Lower lobe of right lung (tissue), 2 donors: ENCODE data around the gene TNFRSF1A. TPM values are rescaled to one million over a fixed set of nuclear protein-coding genes. Genes with fewer than 3 reads are reported as not detected.
A peak's percentile ranks its signal among the peaks of the same experiment; 100 is the strongest.

Experiments used
- ATAC-seq, 2 donors: fragments of 200-7000 bp; cut with Tn5 transposase; one replicate each; pipeline ENCODE4 v1.9.1; 2020 to 2022; ENCODE audit warnings: mild to moderate bottlenecking in 2 of 2, moderate library complexity in 2 of 2
- DNase-seq: peaks from one replicate; pipeline ENCODE4 v3.0.0-alpha.2; 2020
- H3K27ac ChIP-seq: fragments of 200-600 bp; one replicate; pipeline ENCODE4 v1.8.0; 2022
- H3K27me3 ChIP-seq: fragments of 200-600 bp; one replicate; pipeline ENCODE4 v1.8.0; 2022; ENCODE audit warnings: low read depth
- H3K36me3 ChIP-seq: fragments of 200-600 bp; one replicate; pipeline ENCODE4 v1.8.0; 2022; ENCODE audit warnings: mild to moderate bottlenecking
- H3K4me1 ChIP-seq: fragments of 200-600 bp; one replicate; pipeline ENCODE4 v1.8.0; 2022
- H3K4me3 ChIP-seq: fragments of 200-600 bp; one replicate; pipeline ENCODE4 v1.8.0; 2022; ENCODE audit warnings: mild to moderate bottlenecking
- H3K9me3 ChIP-seq: fragments of 200-600 bp; one replicate; pipeline ENCODE4 v1.8.0; 2022
- CTCF ChIP-seq: fragments of 200-600 bp; IDR thresholded peaks from one replicate; pipeline ENCODE4 v1.8.0; 2022; ENCODE audit warnings: antibody characterized with exemption, mild to moderate bottlenecking
- intact Hi-C: fragments of 100-400 bp; cut with DNase I; formaldehyde crosslinking; loops from one replicate; pipeline ENCODE4 v1.11.0; 2022
- total RNA-seq: library from RNA; stranded (reverse); fragmentation: NEBNext Ultra II Directional; extraction: Animal tissue kit (Norgen Biotek cat#: 25700); gene quantifications from one replicate; pipeline ENCODE4 v1.2.1, GENCODE V29; 2021
- donor health status: DM: no; HTN: yes; CAD: no; lungs with severe emphysema.

The TNFRSF1A gene
- total RNA-seq, 1 donor from 2014 or later: 165 TPM

GRCh38 chr12:6376079-6376869 is 34.4 kb upstream of the TNFRSF1A start:
- Histone ChIP-seq H3K4me3 (peak overlapping the region; percentile 56), H3K27me3 (no peaks in the 10 kb centered on the region), H3K27ac (peak overlapping the region; percentile 82), H3K4me1 (peaks cover 73% of the 10 kb centered on the region), H3K9me3 (no peaks in the 10 kb centered on the region), H3K36me3 (no peaks in the 10 kb centered on the region)
- DNase-seq (peak; percentile 90), ATAC-seq (peak; percentile 75 to 86)
- intact Hi-C loops: loop anchor here (5.0 kb wide), 1 partner anchor 34 kb away; the partner anchor contains the start of gene TNFRSF1A
- TF ChIP-seq CTCF: peak; percentile 52

GRCh38 chr12:6375269-6376078 is 33.6 kb upstream of the TNFRSF1A start, which contains the start of gene SCNN1A:
TSS of gene SCNN1A (minus strand) at chr12:6375563. CDS start at chr12:6374783, 780 bp downstream.
- Histone ChIP-seq H3K27ac (peak within 1 kb of the TSS; percentile 82), H3K4me3 (peak within 1 kb of the TSS; percentile 56), H3K27me3 (no peaks in the 10 kb centered on the region), H3K9me3 (no peaks in the 10 kb centered on the region), H3K36me3 (no peaks in the 10 kb centered on the region), H3K4me1 (peaks cover 70% of the 10 kb centered on the region)
- intact Hi-C loops: loop anchor here (5.0 kb wide), 1 partner anchor 33 kb away; the partner anchor contains the start of gene TNFRSF1A
- DNase-seq (peak; percentile 85), ATAC-seq (peak; percentile 41 to 50)
- no peak for TF ChIP-seq CTCF

GRCh38 chr12:6374786-6375160 is 32.9 kb upstream of the TNFRSF1A start:
- Histone ChIP-seq H3K36me3 (no peaks in the 10 kb centered on the region), H3K4me3 (peak overlapping the region; percentile 56), H3K4me1 (peaks cover 70% of the 10 kb centered on the region), H3K27ac (peak overlapping the region; percentile 82), H3K9me3 (no peaks in the 10 kb centered on the region), H3K27me3 (no peaks in the 10 kb centered on the region)
- DNase-seq (no peak), ATAC-seq (no peak)
- no peak for TF ChIP-seq CTCF
- intact Hi-C loops: loop anchor here (5.0 kb wide), 1 partner anchor 32 kb away; the partner anchor contains the start of gene TNFRSF1A

- Histone ChIP-seq H3K36me3 (no peaks in the 10 kb centered on the region), H3K9me3 (no peaks in the 10 kb centered on the region), H3K4me1 (peaks cover 69% of the 10 kb centered on the region), H3K27ac (peak overlapping the region; percentile 82), H3K4me3 (peak overlapping the region; percentile 56), H3K27me3 (no peaks in the 10 kb centered on the region)
- intact Hi-C loops: no loop called here
- DNase-seq: peak; percentile 41
- TF ChIP-seq CTCF: no peak
- ATAC-seq: no peak
Measured at GRCh38 chr12:6374028-6374785, 32.3 kb upstream of the TNFRSF1A start.
